SK-MEL-5 (cell line): Measurements from ENCODE around the gene SVIL. TPM values are rescaled to one million over a fixed set of nuclear protein-coding genes. Genes with fewer than 3 reads are reported as not detected.
"Not testable (repeated sequence)": the region's sequence is repeated elsewhere in the genome, so short reads cannot be mapped to it uniquely, and the experiment has no call there.

Source experiments
- DNase-seq: peaks from one replicate; pipeline ENCODE4 v3.0.0-alpha.2; 2016; ENCODE audit warnings: low read depth, low spot score
- in situ Hi-C: cut with HindIII; loops from 2 replicates; pipeline ENCODE4 v1.10.0; 2016; ENCODE audit warnings: low sequenced_read_pairs, high pct_unique_total_duplicates, low pct_unique_long_range_greater_than_20kb
- total RNA-seq: library from RNA; depleted of rRNA; stranded (reverse); fragments of >200 nt; shearing (Covaris generic); gene quantifications from 2 replicates; pipeline ENCODE4 v1.2.3, GENCODE V29; 2014

Gene SVIL
- total RNA-seq, 1 experiment from 2014 or later: 12.0 TPM

GRCh38 chr10:29611781-29612381 is 22.9 kb downstream of the SVIL start:
- no peak for DNase-seq
- in situ Hi-C loops: no loop called here

- DNase-seq: no peak
- in situ Hi-C loops: no loop called here
Observed at GRCh38 chr10:29610876-29611647, 23.7 kb downstream of the SVIL start.

GRCh38 chr10:29610331-29610730 is 24.4 kb downstream of the SVIL start:
- in situ Hi-C loops, DNase-seq: not testable (repeated sequence)

- in situ Hi-C loops: no loop called here
- DNase-seq: no peak
Observed at GRCh38 chr10:29609696-29610095, 25.1 kb downstream of the SVIL start.

- in situ Hi-C loops: no loop called here
- no peak for DNase-seq
Observed at GRCh38 chr10:29608476-29609301, 26.1 kb downstream of the SVIL start.

- DNase-seq: no peak
- in situ Hi-C loops: no loop called here
Observed at GRCh38 chr10:29608062-29608461, 26.7 kb downstream of the SVIL start.

- in situ Hi-C loops: no loop called here
- DNase-seq: no peak
Observed at GRCh38 chr10:29607576-29607975, 27.2 kb downstream of the SVIL start.

- in situ Hi-C loops, DNase-seq: not testable (repeated sequence)
Observed at GRCh38 chr10:29606693-29607092, 28.1 kb downstream of the SVIL start.

GRCh38 chr10:29604291-29604825 is 30.4 kb downstream of the SVIL start:
- in situ Hi-C loops: no loop called here
- no peak for DNase-seq

GRCh38 chr10:29603223-29603896 is 31.4 kb downstream of the SVIL start:
- no peak for DNase-seq
- in situ Hi-C loops: no loop called here

GRCh38 chr10:29600821-29601220 is 34.0 kb downstream of the SVIL start:
- in situ Hi-C loops: no loop called here

GRCh38 chr10:29600067-29600466 is 34.7 kb downstream of the SVIL start:
- in situ Hi-C loops: no loop called here
- no peak for DNase-seq

More at GRCh38 chr10:29600821-29601220, 34.0 kb downstream of the SVIL start:
- no peak for DNase-seq

- in situ Hi-C loops: no loop called here
- no peak for DNase-seq
Observed at GRCh38 chr10:29598851-29599311, 35.9 kb downstream of the SVIL start.

- no peak for DNase-seq
- in situ Hi-C loops: no loop called here
Observed at GRCh38 chr10:29596826-29597225, 37.9 kb downstream of the SVIL start.

- DNase-seq: no peak
- in situ Hi-C loops: no loop called here
Observed at GRCh38 chr10:29596356-29596755, 38.4 kb downstream of the SVIL start.

- DNase-seq: no peak
- in situ Hi-C loops: no loop called here
Observed at GRCh38 chr10:29595636-29596225, 39.0 kb downstream of the SVIL start.

- in situ Hi-C loops: no loop called here
- DNase-seq: no peak
Observed at GRCh38 chr10:29595146-29595545, 39.6 kb downstream of the SVIL start.
